NB4 (cell line): ENCODE measurements around the gene DCC.

Source experiments
- DNase-seq: peaks from one replicate; pipeline ENCODE4 v3.0.0; 2010; ENCODE audit warnings: low read depth
- H3K4me3 ChIP-seq: one replicate; pipeline ENCODE4 v1.5.1; 2011; ENCODE audit warnings: mild to moderate bottlenecking, low read depth, low read length, moderate library complexity
- CTCF ChIP-seq: IDR thresholded peaks from one replicate; pipeline ENCODE4 v1.5.1; 2012; ENCODE audit warnings: low read depth, low read length
- MYC ChIP-seq: IDR thresholded peaks from 2 replicates; pipeline ENCODE4 v1.6.1; 2011; ENCODE audit warnings: low read depth, low read length
- POLR2A ChIP-seq: IDR thresholded peaks from 2 replicates; pipeline ENCODE4 v1.6.1; 2011; ENCODE audit warnings: mild to moderate bottlenecking; ENCODE audit not compliant: insufficient read length; ENCODE audit errors: extremely low read depth
- TF ChIP-seq, protein P1 (sequence below): IDR thresholded peaks from 2 replicates; pipeline ENCODE4 v1.6.1; 2011; ENCODE audit warnings: low read depth, low read length

Gene DCC

DNA sequence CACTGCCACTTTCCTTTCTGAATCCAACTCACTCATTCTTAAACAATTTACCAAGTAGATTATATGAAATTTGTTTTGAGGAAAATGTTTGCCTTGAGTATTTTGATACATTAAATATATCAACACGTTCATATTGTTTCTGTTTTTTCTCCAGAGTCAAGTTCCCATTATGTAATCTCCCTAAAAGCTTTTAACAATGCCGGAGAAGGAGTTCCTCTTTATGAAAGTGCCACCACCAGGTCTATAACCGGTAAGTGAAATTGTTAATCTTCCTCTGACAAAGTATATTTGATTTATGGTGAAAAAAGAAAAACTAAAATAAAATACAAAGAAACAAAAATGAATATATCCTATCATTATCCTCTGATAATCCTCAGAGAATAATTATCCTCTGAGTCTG lies 1045.9 kb downstream of the DCC start:
- no peak for TF ChIP-seq CTCF
- H3K4me3 ChIP-seq: no peak overlapping the region
- peak; percentile 4 for DNase-seq

GRCh38 chr18:53387581-53387980 lies 1047.6 kb downstream of the DCC start:
- no peak for DNase-seq
- TF ChIP-seq POLR2A: no peak
- TF ChIP-seq CTCF: no peak
- no peak for TF ChIP-seq MYC
- TF ChIP-seq, protein P1, sequence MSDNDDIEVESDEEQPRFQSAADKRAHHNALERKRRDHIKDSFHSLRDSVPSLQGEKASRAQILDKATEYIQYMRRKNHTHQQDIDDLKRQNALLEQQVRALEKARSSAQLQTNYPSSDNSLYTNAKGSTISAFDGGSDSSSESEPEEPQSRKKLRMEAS: no peak
- H3K4me3 ChIP-seq: no peak overlapping the region

DNA sequence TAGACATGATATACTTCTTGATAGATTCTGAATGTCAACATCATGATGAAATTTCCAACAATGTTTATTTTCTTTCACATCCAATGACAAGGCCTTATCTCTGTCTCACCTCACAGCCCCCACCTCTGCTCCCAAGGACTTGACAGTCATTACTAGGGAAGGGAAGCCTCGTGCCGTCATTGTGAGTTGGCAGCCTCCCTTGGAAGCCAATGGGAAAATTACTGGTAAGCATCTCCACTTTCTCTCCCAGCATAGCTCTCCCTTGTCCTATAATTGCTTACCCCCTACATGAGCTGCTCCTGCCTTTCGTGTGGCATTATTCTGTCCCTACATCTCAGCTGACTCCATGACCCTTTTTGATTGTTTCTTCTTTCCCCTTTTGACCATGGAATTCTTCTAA lies 1062.7 kb downstream of the DCC start:
- DNase-seq: no peak
- TF ChIP-seq, protein P1: no peak
- no peak for TF ChIP-seq POLR2A
- H3K4me3 ChIP-seq: no peak overlapping the region

- TF ChIP-seq, protein P1: no peak
- TF ChIP-seq MYC (no peak), POLR2A (no peak), CTCF (no peak)
- peak; percentile 10 for DNase-seq
- no peak overlapping the region for H3K4me3 ChIP-seq
These were observed 1068.3 kb downstream of the DCC start for GRCh38 chr18:53408271-53408670.

DNA sequence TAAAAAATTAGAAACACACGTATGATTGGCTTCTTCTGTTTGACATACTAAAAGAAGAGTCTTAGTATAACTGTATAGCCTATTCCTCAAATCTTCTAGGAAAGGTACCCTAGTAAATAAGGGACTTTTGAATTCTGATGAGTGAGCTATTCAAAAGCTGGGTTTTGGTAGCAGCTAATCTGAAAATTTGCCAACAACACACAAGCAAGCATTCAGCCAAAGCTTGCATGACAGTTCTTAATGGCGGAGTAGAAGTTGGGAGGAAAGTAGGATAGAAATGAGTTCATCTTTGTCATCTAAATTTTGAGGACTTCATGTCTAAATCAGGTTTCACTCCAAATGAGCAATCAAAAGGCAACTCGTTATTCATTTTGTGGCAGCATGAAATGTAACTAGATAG lies 1071.5 kb downstream of the DCC start:
- no peak for TF ChIP-seq MYC
- no peak for TF ChIP-seq CTCF
- TF ChIP-seq, protein P1: no peak
- TF ChIP-seq POLR2A: no peak
- no peak overlapping the region for H3K4me3 ChIP-seq
- no peak for DNase-seq

GRCh38 chr18:53417003-53417402 lies 1077.0 kb downstream of the DCC start:
- TF ChIP-seq MYC (no peak), CTCF (no peak), POLR2A (no peak)
- TF ChIP-seq, protein P1: no peak
- no peak overlapping the region for H3K4me3 ChIP-seq
- DNase-seq: no peak
